ENCODE data around the gene CEP104.

DNA sequence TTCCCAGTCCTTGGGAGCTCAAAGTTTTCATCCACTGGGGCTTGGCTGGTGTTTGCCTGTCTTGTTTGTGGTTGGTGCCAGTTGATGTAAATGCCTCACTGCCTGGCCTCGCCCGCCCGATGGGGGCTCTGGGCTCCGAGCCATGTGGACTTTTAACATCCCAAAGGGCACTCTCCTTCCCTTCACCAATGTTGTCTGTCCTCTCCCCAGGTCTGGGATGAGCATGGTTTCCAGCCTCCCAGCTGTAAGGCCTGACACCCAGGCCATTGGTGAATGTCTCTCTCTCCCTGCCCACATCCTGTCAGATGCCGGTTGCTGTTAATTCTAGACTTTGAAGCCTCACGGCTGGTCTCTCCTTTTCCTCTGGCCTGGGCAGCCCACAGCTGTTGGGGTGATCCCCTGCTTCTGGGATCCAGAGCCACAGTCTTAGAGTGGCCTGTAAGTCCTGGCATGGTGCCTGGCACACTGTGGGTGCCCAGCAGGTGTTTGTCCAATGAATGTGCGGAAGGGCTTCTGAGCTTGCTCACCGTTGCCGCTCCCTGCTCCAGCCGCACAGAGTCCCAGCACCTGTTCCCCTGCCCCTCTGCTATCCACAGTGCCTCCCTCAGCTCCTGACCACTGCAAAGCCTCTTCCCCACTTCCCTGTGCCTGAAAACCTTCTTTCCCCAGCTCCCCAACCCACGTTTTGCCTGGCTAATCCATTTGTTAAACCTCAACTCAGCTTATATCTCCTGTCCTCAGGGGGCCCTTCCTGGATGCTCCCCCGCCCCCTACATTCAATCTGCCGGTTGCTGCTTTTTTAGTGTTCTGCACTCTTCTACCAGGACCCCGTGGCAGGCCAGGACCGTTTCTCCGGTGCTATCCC, 46.4 kb upstream of the CEP104 start:
- TF ChIP-seq, protein P1, sequence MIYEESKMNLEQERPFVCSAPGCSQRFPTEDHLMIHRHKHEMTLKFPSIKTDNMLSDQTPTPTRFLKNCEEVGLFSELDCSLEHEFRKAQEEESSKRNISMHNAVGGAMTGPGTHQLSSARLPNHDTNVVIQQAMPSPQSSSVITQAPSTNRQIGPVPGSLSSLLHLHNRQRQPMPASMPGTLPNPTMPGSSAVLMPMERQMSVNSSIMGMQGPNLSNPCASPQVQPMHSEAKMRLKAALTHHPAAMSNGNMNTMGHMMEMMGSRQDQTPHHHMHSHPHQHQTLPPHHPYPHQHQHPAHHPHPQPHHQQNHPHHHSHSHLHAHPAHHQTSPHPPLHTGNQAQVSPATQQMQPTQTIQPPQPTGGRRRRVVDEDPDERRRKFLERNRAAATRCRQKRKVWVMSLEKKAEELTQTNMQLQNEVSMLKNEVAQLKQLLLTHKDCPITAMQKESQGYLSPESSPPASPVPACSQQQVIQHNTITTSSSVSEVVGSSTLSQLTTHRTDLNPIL (CRISPR knock-in tag; IDR thresholded peaks at IDR 0.05; ENCODE audit: low read depth): no peak
- TF ChIP-seq, protein P2, sequence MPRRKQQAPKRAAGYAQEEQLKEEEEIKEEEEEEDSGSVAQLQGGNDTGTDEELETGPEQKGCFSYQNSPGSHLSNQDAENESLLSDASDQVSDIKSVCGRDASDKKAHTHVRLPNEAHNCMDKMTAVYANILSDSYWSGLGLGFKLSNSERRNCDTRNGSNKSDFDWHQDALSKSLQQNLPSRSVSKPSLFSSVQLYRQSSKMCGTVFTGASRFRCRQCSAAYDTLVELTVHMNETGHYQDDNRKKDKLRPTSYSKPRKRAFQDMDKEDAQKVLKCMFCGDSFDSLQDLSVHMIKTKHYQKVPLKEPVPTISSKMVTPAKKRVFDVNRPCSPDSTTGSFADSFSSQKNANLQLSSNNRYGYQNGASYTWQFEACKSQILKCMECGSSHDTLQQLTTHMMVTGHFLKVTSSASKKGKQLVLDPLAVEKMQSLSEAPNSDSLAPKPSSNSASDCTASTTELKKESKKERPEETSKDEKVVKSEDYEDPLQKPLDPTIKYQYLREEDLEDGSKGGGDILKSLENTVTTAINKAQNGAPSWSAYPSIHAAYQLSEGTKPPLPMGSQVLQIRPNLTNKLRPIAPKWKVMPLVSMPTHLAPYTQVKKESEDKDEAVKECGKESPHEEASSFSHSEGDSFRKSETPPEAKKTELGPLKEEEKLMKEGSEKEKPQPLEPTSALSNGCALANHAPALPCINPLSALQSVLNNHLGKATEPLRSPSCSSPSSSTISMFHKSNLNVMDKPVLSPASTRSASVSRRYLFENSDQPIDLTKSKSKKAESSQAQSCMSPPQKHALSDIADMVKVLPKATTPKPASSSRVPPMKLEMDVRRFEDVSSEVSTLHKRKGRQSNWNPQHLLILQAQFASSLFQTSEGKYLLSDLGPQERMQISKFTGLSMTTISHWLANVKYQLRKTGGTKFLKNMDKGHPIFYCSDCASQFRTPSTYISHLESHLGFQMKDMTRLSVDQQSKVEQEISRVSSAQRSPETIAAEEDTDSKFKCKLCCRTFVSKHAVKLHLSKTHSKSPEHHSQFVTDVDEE (CRISPR knock-in tag; IDR thresholded peaks at IDR 0.05): no peak
- TF ChIP-seq ARNTL (CRISPR knock-in tag; IDR thresholded peaks at IDR 0.05; ENCODE audit: borderline replicate concordance, low read depth): no peak
- TF ChIP-seq TOX (CRISPR knock-in tag; IDR thresholded peaks at IDR 0.05; ENCODE audit: borderline replicate concordance): no peak
- TF ChIP-seq, protein P3, sequence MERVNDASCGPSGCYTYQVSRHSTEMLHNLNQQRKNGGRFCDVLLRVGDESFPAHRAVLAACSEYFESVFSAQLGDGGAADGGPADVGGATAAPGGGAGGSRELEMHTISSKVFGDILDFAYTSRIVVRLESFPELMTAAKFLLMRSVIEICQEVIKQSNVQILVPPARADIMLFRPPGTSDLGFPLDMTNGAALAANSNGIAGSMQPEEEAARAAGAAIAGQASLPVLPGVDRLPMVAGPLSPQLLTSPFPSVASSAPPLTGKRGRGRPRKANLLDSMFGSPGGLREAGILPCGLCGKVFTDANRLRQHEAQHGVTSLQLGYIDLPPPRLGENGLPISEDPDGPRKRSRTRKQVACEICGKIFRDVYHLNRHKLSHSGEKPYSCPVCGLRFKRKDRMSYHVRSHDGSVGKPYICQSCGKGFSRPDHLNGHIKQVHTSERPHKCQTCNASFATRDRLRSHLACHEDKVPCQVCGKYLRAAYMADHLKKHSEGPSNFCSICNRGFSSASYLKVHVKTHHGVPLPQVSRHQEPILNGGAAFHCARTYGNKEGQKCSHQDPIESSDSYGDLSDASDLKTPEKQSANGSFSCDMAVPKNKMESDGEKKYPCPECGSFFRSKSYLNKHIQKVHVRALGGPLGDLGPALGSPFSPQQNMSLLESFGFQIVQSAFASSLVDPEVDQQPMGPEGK (CRISPR knock-in tag; IDR thresholded peaks at IDR 0.05; ENCODE audit: borderline replicate concordance): no peak
- TF ChIP-seq PPARA (CRISPR knock-in tag; IDR thresholded peaks at IDR 0.05; ENCODE audit: borderline replicate concordance): no peak
- no peak for TF ChIP-seq ZFP30 (CRISPR knock-in tag; IDR thresholded peaks at IDR 0.05)
- TF ChIP-seq OSR1 (CRISPR knock-in tag; IDR thresholded peaks at IDR 0.05): no peak
- TF ChIP-seq ZNF565 (CRISPR knock-in tag; conservative IDR thresholded peaks at IDR 0.05; ENCODE audit: low read depth): no peak
